ENCODE results near the gene RAB15.

RAB15 gene

DNA sequence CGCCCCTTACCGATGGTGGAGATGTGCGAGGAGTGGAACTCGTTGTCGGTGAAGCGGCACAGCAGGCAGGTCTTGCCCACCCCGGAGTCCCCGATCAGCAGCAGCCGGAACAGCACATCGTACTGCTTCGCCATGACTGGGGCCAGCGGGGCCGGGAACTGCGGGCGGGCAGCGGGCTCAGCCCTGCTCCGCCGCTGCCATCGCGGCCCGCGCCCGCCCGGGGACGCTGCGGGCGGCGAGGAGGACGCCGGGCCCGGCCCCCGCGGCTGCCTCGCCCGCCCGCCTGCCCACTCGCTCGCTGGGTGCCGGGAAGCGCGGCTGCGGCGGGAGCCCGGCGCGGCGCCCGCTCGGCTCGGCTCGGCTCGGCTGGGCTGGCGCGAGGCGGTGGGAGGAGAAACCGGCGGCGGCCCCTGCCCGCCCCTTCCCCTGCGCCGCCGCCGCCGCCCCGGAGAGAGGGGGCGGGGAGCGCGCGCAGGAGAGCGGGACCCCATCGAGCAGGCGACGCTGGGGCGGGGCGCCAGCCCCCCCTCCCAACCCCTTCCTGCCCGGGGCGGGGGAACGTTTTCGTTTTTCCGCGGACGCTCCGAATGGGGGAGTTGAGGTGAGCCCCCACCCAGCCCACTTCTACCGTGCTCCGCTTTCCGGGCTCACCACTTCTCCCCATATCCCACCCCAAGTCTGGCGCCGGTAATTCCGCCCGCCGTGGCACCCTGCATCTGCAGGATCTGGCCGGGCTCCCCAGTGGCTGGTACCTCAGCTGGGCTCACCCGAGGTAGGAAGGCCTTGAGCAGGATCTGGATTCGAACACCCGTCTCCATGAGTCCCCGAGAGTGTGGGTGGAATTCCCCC, at the start of gene RAB15:
Gene RAB15 (minus strand): TSS at position 394 of the 849 bp plus-strand sequence. CDS start 260 bp downstream, at position 134.
- no peak for DNase-seq (ENCODE audit: low spot score)

DNA sequence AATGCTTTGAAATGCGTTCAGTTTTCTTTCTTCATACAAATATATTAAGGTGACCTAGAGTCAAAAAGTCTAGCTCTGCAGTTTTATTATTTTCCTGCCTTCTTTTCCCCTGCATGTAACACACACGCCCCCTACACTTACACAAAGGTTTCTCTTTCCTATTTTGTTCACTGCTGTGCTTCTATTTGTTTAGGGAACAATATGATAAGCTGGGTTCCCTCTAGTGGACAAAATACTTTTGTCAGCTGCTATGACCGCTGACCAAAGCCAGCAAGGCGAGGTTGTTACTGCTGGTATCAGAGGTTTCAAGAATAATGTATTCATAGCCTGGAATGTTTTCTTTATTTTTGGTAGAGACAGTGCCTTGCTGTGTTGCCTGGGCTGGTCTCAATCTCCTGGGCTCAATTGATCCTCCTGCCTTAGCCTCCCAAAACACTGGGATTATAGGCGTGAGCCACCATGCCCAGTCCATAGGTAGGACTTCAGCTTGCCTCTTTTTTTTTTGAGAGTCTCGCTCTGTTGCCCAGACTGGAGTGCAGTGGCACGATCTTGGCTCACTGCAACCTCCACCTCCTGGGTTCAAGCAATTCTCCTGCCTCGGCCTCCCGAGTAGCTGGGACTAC, 47.9 kb upstream of the RAB15 start:
- DNase-seq (ENCODE audit: low spot score), result peak; percentile 47

DNA sequence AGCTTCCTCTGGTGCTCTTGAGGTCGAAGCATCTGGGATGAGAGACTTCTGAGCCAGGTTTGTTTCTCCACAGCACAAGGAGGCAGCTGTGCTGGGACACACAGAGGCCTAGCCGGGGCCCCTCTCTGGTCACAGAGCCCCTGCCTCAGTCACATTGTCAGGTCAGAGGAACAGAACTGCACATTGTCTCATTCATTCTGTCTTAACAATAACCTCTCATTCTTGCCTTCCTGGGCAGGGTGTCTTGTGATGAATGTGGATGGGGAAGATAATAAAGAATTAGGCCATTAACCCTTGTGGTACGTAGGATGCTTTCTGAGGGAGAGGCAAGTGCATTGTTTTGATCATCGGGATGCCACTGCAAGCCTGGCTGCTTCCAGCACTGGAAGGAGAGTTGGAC, 44.3 kb upstream of the RAB15 start:
- DNase-seq (ENCODE audit: low spot score), result no peak

DNA sequence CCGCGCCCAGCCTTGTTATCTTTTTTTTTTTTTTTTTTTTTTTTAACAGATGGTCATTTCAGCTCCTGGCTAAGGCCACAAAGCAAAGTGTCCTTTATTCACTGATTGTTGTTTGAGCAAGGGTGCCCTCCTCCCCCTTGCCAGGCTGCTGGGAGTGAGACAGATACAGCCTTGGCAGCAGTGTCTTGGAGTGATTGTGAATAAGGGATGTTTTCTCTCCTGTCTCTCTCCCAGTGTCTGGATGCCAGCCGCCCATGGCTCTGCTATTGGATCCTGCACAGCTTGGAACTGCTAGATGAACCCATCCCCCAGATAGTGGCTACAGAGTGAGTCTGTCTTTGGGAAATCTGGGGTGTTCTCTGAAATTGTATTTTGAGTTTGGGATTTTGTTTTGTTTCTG, 43.3 kb upstream of the RAB15 start:
- no peak for DNase-seq (ENCODE audit: low spot score)

DNA sequence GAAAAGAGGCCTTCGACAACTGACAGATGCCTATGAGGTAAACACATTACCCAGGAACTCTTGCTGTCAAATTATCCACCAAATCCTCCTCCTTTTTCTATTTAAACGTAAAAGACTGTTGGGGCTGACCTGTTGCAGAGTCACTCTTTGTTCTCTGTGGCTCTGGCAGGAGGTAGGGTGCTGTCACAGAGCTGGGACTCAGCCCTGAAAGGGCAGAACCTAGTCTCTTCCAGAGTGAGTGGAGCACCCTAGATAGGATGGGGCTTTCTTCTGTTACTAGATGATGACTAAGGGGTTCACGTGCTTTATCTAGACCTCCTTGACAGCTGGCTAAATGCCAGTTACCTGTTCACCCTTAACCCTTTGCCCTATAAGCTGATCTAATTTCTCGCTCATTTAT, 40.2 kb upstream of the RAB15 start:
- DNase-seq (ENCODE audit: low spot score), result no peak

DNA sequence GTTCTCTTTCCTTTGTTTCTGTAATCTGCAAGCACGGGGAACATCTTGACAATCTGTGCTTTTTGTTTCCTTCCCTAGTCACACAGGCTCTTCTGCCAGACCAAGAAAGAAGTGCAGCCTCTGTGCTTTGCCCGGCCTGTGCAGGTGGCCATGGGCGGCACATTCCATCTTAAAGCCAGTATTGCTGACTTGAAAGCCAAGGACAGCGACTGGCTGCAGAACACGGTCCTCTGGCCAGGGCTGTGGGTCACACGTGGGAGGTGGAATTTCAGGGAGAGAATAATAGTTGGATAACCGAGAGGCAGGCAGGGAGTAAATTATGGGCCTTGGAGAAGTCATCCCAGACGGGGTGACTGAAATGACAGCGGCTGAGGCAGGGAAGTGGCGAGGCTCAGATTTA, 39.4 kb upstream of the RAB15 start:
- no peak for DNase-seq (ENCODE audit: low spot score)

DNA sequence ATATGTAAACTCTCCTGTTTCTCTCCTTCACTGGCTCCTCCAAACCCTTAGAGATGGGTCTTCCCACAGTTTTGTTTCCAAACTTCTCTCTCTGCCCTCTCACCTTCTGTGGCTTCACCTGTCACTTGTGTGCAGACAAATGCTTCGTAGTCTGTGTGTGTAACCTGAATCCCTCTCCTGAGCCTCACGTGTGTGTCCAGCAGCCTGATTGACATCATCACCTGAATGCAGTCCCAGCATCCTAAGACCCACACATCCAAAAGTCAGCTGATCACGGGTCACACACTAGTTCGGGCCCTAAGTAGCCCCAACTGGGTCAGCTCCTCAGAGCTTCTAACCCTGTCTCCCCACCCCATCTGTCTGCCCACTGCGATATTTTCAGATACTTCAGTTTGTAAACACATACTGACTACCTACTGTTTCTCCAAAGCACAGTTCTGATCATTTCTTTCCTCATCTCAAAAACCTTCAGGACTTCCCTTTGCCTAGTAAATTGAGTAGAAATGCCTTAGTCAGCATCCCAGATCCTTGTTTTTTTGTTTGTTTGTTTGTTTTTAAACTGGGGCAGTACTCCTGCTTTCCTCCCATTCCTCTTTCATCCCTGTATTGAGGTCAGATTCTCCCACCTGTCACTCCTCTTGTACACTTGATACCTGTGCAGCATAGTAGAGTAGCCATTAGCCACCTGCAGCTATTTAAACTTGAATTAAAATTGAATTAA, 38.2 kb upstream of the RAB15 start:
- DNase-seq (ENCODE audit: low spot score), result no peak

DNA sequence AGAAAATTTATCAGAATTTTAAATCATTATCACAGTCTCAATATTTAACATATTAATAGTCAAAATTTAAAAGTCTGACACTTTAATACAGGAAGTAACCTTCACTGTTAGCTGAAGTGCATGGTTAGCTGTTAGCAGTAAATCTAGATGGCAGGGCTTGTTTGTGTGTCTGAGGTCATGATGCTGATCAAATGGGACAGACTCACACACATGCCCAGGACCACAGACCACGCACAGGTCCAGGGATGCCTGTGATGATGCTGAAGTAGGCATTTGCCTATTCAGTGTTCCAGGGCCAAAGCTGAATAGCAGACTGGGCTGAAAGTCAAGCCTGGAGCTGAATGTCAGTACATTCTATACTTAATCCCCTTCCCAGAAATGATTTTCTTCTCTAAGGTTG, 35.1 kb upstream of the RAB15 start:
- no peak for DNase-seq (ENCODE audit: low spot score)

DNA sequence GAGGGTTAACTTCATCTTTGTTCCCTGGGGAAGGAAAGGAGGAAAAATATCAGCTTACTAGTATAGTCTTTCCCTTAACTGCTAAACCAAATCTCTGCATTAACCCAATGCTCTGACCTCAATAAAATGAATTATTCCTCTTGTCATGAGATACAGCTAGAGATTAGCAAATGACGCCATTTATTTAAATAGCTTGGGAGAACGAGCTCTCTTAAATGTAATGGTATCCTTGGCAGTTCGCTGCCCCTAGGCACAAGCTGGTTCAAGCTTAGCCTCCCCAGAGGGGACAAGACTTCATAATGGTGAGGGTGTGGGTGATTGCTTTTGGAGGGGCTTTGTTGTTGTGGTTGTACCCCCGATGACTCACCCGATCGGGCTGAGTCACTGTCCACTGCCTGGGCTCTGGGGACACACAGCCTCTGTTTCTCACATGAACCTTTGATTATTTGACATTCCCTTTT, 34.2 kb upstream of the RAB15 start:
- no peak for DNase-seq (ENCODE audit: low spot score)

DNA sequence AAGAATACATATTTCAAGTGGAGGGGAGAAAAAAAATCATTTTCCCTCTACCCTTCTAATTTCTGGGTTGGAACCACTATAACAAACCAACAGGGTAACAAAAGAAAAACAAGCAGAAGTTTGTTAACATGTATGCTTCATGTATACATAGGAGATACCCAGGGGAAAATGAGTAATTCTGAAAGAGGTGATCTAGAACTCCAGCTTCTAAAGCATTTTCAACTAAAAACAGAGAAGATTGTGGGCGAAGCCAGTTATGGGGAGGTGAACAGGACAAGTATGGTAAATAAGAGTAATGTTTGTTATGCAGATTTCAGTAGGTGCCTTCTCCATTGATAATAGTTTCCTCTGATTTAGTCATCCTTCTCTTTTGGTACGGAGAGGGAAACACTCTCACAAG, 31.3 kb upstream of the RAB15 start:
- no peak for DNase-seq (ENCODE audit: low spot score)

DNA sequence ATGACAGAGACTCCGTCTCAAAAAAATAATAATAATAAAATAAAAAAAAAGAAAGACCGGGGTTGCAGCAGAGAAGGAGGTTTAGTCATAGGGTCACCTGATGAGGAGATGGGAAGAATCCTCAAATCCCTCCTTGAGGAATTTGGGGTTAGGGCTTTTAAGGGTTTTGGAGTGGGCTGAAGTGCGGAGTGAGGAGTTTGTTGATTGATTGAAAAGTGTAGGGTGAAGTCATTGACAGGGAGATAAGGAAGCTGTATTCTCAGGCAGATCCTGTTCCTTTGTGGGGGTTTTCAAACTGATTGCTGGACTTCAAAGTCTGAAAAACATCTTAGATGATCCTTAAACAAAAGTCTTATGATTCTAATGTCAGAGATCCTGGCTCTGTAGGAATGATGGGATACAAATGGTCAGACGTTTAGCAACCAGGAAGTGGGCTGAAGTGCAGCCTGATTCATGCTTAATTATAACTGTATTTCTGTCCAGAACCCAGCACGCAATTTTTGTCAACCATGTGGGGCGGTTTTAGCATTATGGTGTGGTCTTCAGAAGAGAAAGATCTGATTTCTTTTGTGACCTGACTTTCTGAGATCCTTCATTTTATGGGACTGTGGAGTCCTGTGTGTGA, 30.6 kb upstream of the RAB15 start:
- no peak for DNase-seq (ENCODE audit: low spot score)

DNA sequence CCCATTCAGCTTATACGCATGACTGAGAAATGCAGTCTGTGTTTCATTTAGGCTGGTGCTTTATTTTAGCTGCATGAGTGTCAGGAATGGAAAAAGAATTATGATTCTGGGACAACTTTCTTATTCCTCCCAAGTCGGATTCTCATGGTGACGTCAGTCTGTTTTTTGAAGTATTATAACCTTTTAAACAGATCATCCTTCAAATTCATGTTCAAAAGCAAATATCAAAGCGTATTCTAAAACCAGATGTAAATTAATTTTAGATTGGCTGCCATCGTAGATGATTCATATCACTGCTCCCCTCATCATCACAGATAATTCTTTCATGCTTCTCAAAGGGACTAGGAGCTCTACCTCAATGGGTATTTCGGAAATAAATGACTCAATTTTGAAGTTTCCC, 29.6 kb upstream of the RAB15 start:
- no peak for DNase-seq (ENCODE audit: low spot score)

DNA sequence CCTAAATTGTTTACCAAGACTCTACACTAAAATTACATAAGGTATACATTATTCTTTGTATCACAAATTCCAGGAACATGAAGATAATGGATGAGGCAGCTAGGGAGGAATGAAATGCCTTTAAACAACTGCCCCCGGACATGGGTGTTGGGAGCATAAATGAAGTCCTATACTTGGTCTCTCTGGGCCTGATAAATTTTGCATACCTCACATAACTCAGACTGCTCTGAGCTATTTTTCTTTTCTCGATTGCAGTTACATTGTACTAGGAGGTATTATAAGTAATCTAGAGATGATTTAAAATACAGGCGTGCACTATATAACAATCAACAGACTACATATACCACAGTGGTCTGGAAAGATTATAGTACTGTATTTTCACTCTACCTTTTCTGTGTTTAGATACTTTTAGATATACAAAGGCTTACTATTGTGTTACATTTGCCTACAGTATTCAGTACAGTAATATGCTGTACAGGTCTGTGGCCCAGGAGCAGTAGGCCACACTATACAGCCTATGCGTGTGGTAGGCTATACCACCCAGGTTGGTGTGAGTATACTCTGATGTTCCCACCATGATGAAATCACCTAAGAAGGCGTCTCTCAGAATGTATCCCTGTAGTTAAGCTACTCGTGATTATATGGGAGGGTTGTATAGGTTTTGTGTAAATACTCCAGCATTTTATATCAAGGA, 28.9 kb upstream of the RAB15 start:
- no peak for DNase-seq (ENCODE audit: low spot score)

DNA sequence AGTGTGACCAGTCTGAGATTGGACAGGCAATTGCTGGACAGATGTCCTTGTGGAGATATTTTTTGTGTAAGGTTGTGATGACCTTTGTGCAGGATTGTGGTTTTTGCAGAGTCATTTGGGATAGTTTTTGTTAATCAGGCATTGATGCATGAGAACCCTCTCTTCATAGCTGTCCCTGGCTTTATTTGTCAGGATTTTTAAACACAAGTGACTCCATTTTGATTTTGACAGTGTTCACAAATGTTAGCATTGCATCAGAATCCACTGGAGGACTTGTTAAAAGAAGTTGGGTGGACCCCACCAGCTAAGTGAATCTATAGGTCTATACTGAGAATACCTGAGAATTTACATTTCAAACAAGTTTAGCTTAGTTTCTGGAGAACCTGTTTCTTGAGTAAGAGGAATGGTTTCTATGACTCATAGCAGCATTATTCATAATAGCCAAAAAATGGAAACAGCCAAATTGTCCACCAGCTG, 26.4 kb upstream of the RAB15 start:
- no peak for DNase-seq (ENCODE audit: low spot score)

DNA sequence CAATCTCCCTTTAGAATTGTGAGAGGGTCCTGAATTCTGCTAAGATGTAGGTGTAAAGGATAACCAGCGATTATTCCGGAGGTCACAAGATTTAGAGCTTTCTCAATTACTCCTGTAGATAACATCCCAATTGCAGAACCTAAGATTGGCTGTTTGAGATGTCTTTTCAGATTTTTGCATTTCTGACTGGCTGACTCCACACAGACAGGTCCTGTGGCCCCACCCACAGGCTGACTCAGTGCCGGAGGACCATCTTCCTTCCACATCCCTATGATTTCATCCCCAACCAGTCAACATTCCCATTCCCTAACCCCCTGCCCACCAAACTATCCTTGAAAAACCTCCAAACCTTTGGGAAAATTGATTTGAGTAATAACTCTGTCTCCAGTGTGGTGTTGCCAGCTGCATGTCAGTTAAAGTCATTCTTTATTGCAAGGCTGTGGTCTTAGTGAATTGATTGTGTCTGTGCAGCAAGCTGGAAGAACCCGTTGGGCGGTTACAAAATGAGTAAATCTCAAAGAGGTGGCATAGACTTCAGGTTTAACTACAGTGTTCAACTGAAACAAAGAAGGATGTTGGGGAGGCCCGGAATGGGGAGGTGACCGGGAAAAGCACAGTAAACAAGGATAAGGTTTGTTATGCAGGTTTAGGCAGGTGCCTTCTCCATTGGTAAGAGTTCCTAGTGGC, 25.1 kb upstream of the RAB15 start:
- no peak for DNase-seq (ENCODE audit: low spot score)

DNA sequence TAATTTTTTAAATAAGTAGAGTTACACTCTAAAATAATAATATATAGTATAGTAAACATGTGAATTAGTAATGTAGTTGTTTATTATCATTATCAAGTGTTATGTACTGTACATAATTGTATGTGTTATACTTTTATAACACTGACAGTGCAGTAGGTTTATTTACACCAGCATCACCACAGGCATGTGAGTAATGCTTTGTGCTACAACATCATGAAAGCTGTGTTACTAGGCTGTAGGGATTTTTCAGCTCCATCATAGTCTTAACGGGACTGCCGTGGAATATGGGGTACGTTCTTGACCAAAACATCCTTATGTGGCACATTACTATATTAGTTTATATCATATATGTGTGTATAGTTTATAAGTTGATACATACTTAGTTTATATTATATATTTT, 23.2 kb upstream of the RAB15 start:
- DNase-seq (ENCODE audit: low spot score), result no peak

DNA sequence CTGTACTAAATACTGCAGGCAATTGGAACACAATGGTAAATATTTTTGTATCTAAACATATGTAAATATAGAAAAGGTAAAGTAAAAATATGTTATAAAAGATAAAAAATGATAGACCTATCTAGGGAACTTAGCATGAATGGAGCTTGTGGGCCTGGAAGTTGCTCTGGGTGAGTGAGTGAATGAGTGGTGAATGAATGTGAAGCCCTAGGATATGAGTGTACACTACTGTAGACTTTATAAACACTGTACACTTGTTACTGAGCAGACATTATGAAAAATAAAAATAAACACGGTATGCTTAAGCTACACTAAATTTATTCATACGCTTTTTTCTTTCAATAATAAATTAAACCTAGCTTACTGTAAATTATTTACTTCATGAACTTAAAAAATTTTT, 22.4 kb upstream of the RAB15 start:
- no peak for DNase-seq (ENCODE audit: low spot score)

DNA sequence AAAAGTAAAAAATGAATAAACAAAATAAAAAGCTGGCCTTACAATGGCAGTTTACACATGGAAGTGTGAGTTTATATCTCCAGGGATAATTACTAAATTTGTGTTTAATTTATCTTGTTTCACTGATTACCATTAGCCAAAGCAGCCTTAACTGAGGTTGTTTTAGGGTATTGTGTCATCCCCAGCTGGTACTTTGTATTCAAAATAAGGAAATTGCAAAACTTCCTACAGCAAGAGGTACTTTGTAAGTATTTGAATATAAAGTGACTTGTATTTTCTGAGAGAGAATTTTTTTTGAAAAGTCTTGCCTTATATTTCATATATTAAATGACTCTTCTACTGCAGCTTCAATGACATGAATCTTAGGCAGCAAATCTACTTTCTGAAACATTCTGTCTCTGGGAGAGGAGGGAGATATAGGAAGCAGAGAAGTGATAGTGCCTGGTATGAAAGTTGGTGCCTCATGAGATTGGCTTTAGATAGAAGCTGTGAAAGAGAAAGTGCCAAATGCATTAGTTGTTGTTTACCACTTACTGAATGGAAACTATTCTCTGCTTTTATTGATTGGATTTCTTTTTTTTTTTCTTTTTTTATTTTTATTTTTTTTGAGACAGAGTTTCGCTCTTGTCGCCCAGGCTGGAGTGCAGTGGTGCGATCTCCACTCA, 21.3 kb upstream of the RAB15 start:
- DNase-seq (ENCODE audit: low spot score), result no peak

DNA sequence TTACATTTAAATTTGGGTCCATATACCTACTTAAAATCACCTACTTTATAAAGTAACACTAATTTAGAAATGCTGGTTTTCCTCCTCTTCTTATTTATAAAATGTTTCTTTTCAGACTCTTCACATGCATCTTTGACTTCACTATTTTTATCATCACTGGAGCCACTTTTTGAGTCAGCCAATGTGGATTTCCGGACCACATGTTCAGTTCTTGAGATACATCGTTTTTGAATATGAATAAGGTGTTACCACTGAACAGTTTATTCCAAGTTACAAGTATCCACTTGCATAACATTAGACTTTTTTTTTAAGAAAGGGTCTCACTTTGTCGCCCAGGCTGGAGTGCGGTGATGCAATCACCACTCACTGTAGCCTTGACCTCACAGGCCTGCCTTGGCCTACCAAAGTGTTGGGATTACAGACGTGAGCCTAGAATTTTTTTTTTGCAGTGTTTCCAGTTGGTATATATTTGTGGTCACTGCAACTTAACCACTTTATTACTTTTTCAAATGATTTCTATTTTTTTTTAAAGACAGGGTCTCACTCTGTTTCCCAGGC, 20.3 kb upstream of the RAB15 start:
- no peak for DNase-seq (ENCODE audit: low spot score)

DNA sequence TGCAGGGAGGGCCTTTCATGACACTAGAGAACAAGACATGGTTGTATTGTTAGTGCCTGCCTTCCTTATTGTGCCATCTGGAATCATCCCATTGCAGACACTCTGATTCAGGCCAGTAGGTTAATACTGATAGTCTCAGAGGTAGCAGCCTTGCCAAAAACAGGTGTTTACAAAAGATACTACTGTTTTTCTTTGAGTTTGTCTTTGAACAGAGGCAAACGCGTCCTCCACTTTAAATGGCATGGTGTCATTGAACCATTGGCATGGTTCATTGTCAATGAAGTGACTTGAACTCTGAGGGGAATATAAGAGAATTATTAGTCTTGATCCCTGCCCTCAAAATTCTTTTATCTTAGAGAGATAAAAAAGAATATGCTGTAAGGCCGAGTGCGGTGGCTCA, 18.8 kb upstream of the RAB15 start:
- DNase-seq (ENCODE audit: low spot score), result no peak
